ENCODE results near the gene LRRC73. TPM values are rescaled to one million over a fixed set of nuclear protein-coding genes. Genes with fewer than 3 reads are reported as not detected.
"Not testable (repeated sequence)": the region's sequence is repeated elsewhere in the genome, so short reads cannot be mapped to it uniquely, and the experiment has no call there.

Gene LRRC73
- total and polyA plus RNA-seq, 2 donors (not counting 1 experiment from before 2014, with no cell fraction given), result 0.18 to 0.33 TPM

- H3K27ac ChIP-seq (ENCODE audit: insufficient read depth, low read length), result no peak overlapping the region
- no peak overlapping the region for H3K4me2 ChIP-seq (ENCODE audit: extremely low read depth, insufficient read depth, low read length)
- H3K27me3 ChIP-seq (ENCODE audit: control insufficient read depth, insufficient read depth, low read length), result peaks cover 5% of the 10 kb centered on the region
- H3K4me3 ChIP-seq (replicated peaks in 1 of 4; ENCODE audit: control extremely low read depth in 1 of 4, insufficient read depth in 1 of 4, low read depth in 3 of 4, low read length in 4 of 4), result no peak overlapping the region
- H3K4me1 ChIP-seq (ENCODE audit: control insufficient read depth, extremely low read depth, insufficient read depth, low read length), result peaks cover 3% of the 10 kb centered on the region
- no peak for DNase-seq (ENCODE audit: low read depth in 2 of 2)
- H3K36me3 ChIP-seq (ENCODE audit: control insufficient read depth, insufficient read depth, low read length), result no peaks in the 10 kb centered on the region
- H2AFZ ChIP-seq (ENCODE audit: low read length), result no peak overlapping the region
- H3K9ac ChIP-seq (ENCODE audit: insufficient read depth, low read length), result no peak overlapping the region
- H4K20me1 ChIP-seq (ENCODE audit: control insufficient read depth, extremely low read depth, insufficient read depth, low read length), result no peaks in the 10 kb centered on the region
- TF ChIP-seq, protein P1, sequence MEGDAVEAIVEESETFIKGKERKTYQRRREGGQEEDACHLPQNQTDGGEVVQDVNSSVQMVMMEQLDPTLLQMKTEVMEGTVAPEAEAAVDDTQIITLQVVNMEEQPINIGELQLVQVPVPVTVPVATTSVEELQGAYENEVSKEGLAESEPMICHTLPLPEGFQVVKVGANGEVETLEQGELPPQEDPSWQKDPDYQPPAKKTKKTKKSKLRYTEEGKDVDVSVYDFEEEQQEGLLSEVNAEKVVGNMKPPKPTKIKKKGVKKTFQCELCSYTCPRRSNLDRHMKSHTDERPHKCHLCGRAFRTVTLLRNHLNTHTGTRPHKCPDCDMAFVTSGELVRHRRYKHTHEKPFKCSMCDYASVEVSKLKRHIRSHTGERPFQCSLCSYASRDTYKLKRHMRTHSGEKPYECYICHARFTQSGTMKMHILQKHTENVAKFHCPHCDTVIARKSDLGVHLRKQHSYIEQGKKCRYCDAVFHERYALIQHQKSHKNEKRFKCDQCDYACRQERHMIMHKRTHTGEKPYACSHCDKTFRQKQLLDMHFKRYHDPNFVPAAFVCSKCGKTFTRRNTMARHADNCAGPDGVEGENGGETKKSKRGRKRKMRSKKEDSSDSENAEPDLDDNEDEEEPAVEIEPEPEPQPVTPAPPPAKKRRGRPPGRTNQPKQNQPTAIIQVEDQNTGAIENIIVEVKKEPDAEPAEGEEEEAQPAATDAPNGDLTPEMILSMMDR (conservative IDR thresholded peaks at IDR 0.05 in 1 of 2, IDR thresholded peaks at IDR 0.05 in 1 of 2; ENCODE audit: low read depth in 1 of 2, low read length in 2 of 2), result no peak
- TF ChIP-seq EZH2 (IDR thresholded peaks at IDR 0.05; ENCODE audit: low read length, missing control alignments), result no peak
- no peaks in the 10 kb centered on the region for H3K9me3 ChIP-seq (ENCODE audit: control insufficient read depth, insufficient read depth, low read depth, low read length)
- H3K79me2 ChIP-seq (ENCODE audit: control insufficient read depth, insufficient read depth, low read length), result no peaks in the 10 kb centered on the region
Measured at GRCh38 chr6:43459535-43459934, 50.6 kb downstream of the LRRC73 start.

DNA sequence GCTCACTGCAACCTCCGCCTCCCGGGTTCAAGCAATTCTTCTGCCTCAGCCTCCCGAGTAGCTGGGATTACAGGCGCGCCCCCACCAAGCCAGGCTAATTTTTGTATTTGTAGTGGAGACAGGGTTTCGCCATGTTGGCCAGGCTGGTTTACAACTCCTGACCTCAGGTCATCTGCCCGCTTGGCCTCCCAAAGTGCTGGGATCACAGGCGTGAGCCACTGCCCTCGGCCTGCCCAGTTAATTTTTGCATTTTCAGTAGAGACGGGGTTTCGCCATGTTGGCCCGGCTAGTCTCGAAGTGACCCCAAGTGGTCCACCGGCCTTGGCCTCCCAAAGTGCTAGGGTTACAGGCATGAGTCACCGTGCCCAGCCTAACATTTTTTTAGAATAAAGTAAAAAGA, 52.0 kb downstream of the LRRC73 start:
- not testable (repeated sequence) for H3K79me2 ChIP-seq (ENCODE audit: control insufficient read depth, insufficient read depth, low read length); H3K9ac ChIP-seq (ENCODE audit: insufficient read depth, low read length); H3K4me2 ChIP-seq (ENCODE audit: extremely low read depth, insufficient read depth, low read length); DNase-seq (ENCODE audit: low read depth in 2 of 2); H3K36me3 ChIP-seq (ENCODE audit: control insufficient read depth, insufficient read depth, low read length); H3K4me3 ChIP-seq (replicated peaks in 1 of 4; ENCODE audit: control extremely low read depth in 1 of 4, insufficient read depth in 1 of 4, low read depth in 3 of 4, low read length in 4 of 4); H3K27ac ChIP-seq (ENCODE audit: insufficient read depth, low read length); H3K4me1 ChIP-seq (ENCODE audit: control insufficient read depth, extremely low read depth, insufficient read depth, low read length); H3K9me3 ChIP-seq (ENCODE audit: control insufficient read depth, insufficient read depth, low read depth, low read length); H3K27me3 ChIP-seq (ENCODE audit: control insufficient read depth, insufficient read depth, low read length); H2AFZ ChIP-seq (ENCODE audit: low read length); H4K20me1 ChIP-seq (ENCODE audit: control insufficient read depth, extremely low read depth, insufficient read depth, low read length)

- H3K27me3 ChIP-seq (ENCODE audit: control insufficient read depth, insufficient read depth, low read length), result peaks cover 5% of the 10 kb centered on the region
- no peak overlapping the region for H2AFZ ChIP-seq (ENCODE audit: low read length)
- no peaks in the 10 kb centered on the region for H4K20me1 ChIP-seq (ENCODE audit: control insufficient read depth, extremely low read depth, insufficient read depth, low read length)
- no peak overlapping the region for H3K4me2 ChIP-seq (ENCODE audit: extremely low read depth, insufficient read depth, low read length)
- TF ChIP-seq, protein P1 (conservative IDR thresholded peaks at IDR 0.05 in 1 of 2, IDR thresholded peaks at IDR 0.05 in 1 of 2; ENCODE audit: low read depth in 1 of 2, low read length in 2 of 2), result no peak
- TF ChIP-seq EZH2 (IDR thresholded peaks at IDR 0.05; ENCODE audit: low read length, missing control alignments), result no peak
- H3K36me3 ChIP-seq (ENCODE audit: control insufficient read depth, insufficient read depth, low read length), result peaks cover 2% of the 10 kb centered on the region
- no peaks in the 10 kb centered on the region for H3K79me2 ChIP-seq (ENCODE audit: control insufficient read depth, insufficient read depth, low read length)
- H3K4me1 ChIP-seq (ENCODE audit: control insufficient read depth, extremely low read depth, insufficient read depth, low read length), result peaks cover 3% of the 10 kb centered on the region
- no peak overlapping the region for H3K4me3 ChIP-seq (replicated peaks in 1 of 4; ENCODE audit: control extremely low read depth in 1 of 4, insufficient read depth in 1 of 4, low read depth in 3 of 4, low read length in 4 of 4)
- no peaks in the 10 kb centered on the region for H3K9me3 ChIP-seq (ENCODE audit: control insufficient read depth, insufficient read depth, low read depth, low read length)
- H3K27ac ChIP-seq (ENCODE audit: insufficient read depth, low read length), result no peak overlapping the region
- no peak overlapping the region for H3K9ac ChIP-seq (ENCODE audit: insufficient read depth, low read length)
- no peak for DNase-seq (ENCODE audit: low read depth in 2 of 2)
Measured at GRCh38 chr6:43457643-43458042, 52.5 kb downstream of the LRRC73 start.

Other genes with a start within 250 kb of the LRRC73 start
- gene SLC22A7, start 212.1 kb downstream of the LRRC73 start, total RNA-seq, result not detected in 2 replicates
- gene SLC22A7, start 212.1 kb downstream of the LRRC73 start, polyA plus RNA-seq, result not detected in 2 replicates
- gene CRIP3, start 201.5 kb downstream of the LRRC73 start, total RNA-seq, result 0.26 TPM in 1 of 2 replicates, not detected in the other
- not detected in 2 replicates for gene CRIP3, start 201.5 kb downstream of the LRRC73 start, polyA plus RNA-seq
- gene ZNF318, start 140.7 kb downstream of the LRRC73 start, total RNA-seq, result 5.6 and 6.1 TPM in 2 replicates
- 8.6 and 10.0 TPM in 2 replicates for gene ZNF318, start 140.7 kb downstream of the LRRC73 start, polyA plus RNA-seq
- 16.7 and 23.1 TPM in 2 replicates for gene ABCC10, start 82.8 kb downstream of the LRRC73 start, total RNA-seq
- 8.9 and 9.3 TPM in 2 replicates for gene ABCC10, start 82.8 kb downstream of the LRRC73 start, polyA plus RNA-seq
- under 0.01 and 0.17 TPM in 2 replicates for gene DLK2, start 54.8 kb downstream of the LRRC73 start, total RNA-seq
- gene DLK2, start 54.8 kb downstream of the LRRC73 start, polyA plus RNA-seq, result 0.23 and 0.50 TPM in 2 replicates
- 7.4 and 8.9 TPM in 2 replicates for gene TJAP1, start 32.8 kb downstream of the LRRC73 start, total RNA-seq
- gene TJAP1, start 32.8 kb downstream of the LRRC73 start, polyA plus RNA-seq, result 18.9 and 22.9 TPM in 2 replicates
- gene YIPF3, start 6.6 kb upstream of the LRRC73 start, total RNA-seq, result 83.7 and 106 TPM in 2 replicates
- 173 TPM in 2 replicates for gene YIPF3, start 6.6 kb upstream of the LRRC73 start, polyA plus RNA-seq
- gene POLR1C, start 6.7 kb upstream of the LRRC73 start, total RNA-seq, result 27.4 and 32.4 TPM in 2 replicates
- 39.7 and 55.2 TPM in 2 replicates for gene POLR1C, start 6.7 kb upstream of the LRRC73 start, polyA plus RNA-seq
- 18.2 and 20.5 TPM in 2 replicates for gene XPO5, start 65.7 kb upstream of the LRRC73 start, total RNA-seq
- 21.7 and 26.1 TPM in 2 replicates for gene XPO5, start 65.7 kb upstream of the LRRC73 start, polyA plus RNA-seq
- 19.5 and 21.8 TPM in 2 replicates for gene POLH, start 65.8 kb upstream of the LRRC73 start, total RNA-seq
- 19.0 and 22.5 TPM in 2 replicates for gene POLH, start 65.8 kb upstream of the LRRC73 start, polyA plus RNA-seq
- gene GTPBP2, start 118.9 kb upstream of the LRRC73 start, total RNA-seq, result 111 and 174 TPM in 2 replicates
- gene GTPBP2, start 118.9 kb upstream of the LRRC73 start, polyA plus RNA-seq, result 44.4 and 45.2 TPM in 2 replicates
- gene MAD2L1BP, start 125.5 kb upstream of the LRRC73 start, total RNA-seq, result 19.2 and 19.3 TPM in 2 replicates
- 34.5 and 39.0 TPM in 2 replicates for gene MAD2L1BP, start 125.5 kb upstream of the LRRC73 start, polyA plus RNA-seq
- gene RSPH9, start 134.7 kb upstream of the LRRC73 start, total RNA-seq, result 1.5 and 1.7 TPM in 2 replicates
- 0.50 and 0.87 TPM in 2 replicates for gene RSPH9, start 134.7 kb upstream of the LRRC73 start, polyA plus RNA-seq
- 39.3 and 42.1 TPM in 2 replicates for gene MRPS18A, start 177.4 kb upstream of the LRRC73 start, total RNA-seq
- gene MRPS18A, start 177.4 kb upstream of the LRRC73 start, polyA plus RNA-seq, result 31.8 and 43.7 TPM in 2 replicates

Data from fibroblast of lung (primary cell).